Endodermal cell (in vitro differentiated cells): Measurements from ENCODE around the gene SYNJ2. TPM values are rescaled to one million over a fixed set of nuclear protein-coding genes. Genes with fewer than 3 reads are reported as not detected.

Experiments
- DNase-seq: peaks from one replicate; pipeline ENCODE4 v3.0.0-alpha.2; 2017
- H3K27ac ChIP-seq: 2 replicates; pipeline ENCODE4 v1.5.1; 2013; ENCODE audit warnings: mild to moderate bottlenecking, low read depth, low read length, moderate library complexity
- H3K27me3 ChIP-seq: 2 replicates; pipeline ENCODE4 v1.6.1; 2013; ENCODE audit warnings: mild to moderate bottlenecking, low read length, moderate library complexity; ENCODE audit not compliant: insufficient read depth, control insufficient read depth, poor library complexity, severe bottlenecking
- H3K36me3 ChIP-seq: 2 replicates; pipeline ENCODE4 v1.7.0; 2013; ENCODE audit warnings: mild to moderate bottlenecking, low read length, moderate library complexity; ENCODE audit not compliant: control insufficient read depth, insufficient read depth
- H3K4me1 ChIP-seq: one replicate; pipeline ENCODE4 v1.7.0; 2013; ENCODE audit warnings: low read length; ENCODE audit not compliant: control insufficient read depth, insufficient read depth
- H3K4me3 ChIP-seq: 2 replicates; pipeline ENCODE4 v1.5.1; 2013; ENCODE audit warnings: mild to moderate bottlenecking, low read length, moderate library complexity
- H3K9ac ChIP-seq: 2 replicates; pipeline ENCODE4 v1.6.1; 2013; ENCODE audit warnings: mild to moderate bottlenecking, low read length, moderate library complexity; ENCODE audit not compliant: poor library complexity, severe bottlenecking; ENCODE audit errors: extremely low read depth
- H3K9me3 ChIP-seq: 2 replicates; pipeline ENCODE4 v1.6.1; 2013; ENCODE audit warnings: mild to moderate bottlenecking, low read length, moderate library complexity; ENCODE audit not compliant: control insufficient read depth
- H3K27ac Mint-ChIP-seq: 2 replicates; pipeline ENCODE4 v1.8.0; 2020; ENCODE audit warnings: mixed read lengths
- H3K27me3 Mint-ChIP-seq: 2 replicates; pipeline ENCODE4 v1.8.0; 2021; ENCODE audit warnings: mild to moderate bottlenecking, mixed read lengths; ENCODE audit not compliant: insufficient read depth
- H3K36me3 Mint-ChIP-seq: 2 replicates; pipeline ENCODE4 v1.8.0; 2020; ENCODE audit warnings: low read depth, mixed read lengths
- H3K4me1 Mint-ChIP-seq: 2 replicates; pipeline ENCODE4 v1.8.0; 2020; ENCODE audit warnings: mixed read lengths
- H3K4me3 Mint-ChIP-seq: 2 replicates; pipeline ENCODE4 v1.8.0; 2020; ENCODE audit warnings: mild to moderate bottlenecking, moderate library complexity, mixed read lengths
- H3K9me3 Mint-ChIP-seq: 2 replicates; pipeline ENCODE4 v1.8.0; 2020; ENCODE audit warnings: mild to moderate bottlenecking, mixed read lengths
- CTCF ChIP-seq: fragments of 200-600 bp; sonication (generic); conservative IDR thresholded peaks from 2 replicates; pipeline ENCODE4 v1.5.0; 2021; ENCODE audit warnings: antibody characterized with exemption, mild to moderate bottlenecking
- WGBS, 2 experiments: methylation state at CpG; one replicate each; pipeline versions ENCODE4 v1.1.5 to v1.1.7; 2013; ENCODE audit warnings: missing lambda C conversion rate in 2 of 2, mixed read lengths in 1 of 2; ENCODE audit not compliant: insufficient coverage in 1 of 2, insufficient read length in 1 of 2; 5-methylcytosine and 5-hydroxymethylcytosine counted together
- total RNA-seq, 2 donors: library from RNA; stranded (reverse); fragmentation: NEBNext Ultra II Directional in 1 of 2; extraction: Animal tissue kit (Norgen Biotek cat#: 25700) in 1 of 2; gene quantifications; 2 replicates in 1 of 2; 3 replicates in 1 of 2; pipeline ENCODE4 v1.2.1, GENCODE V29; 2021

Gene SYNJ2
- total RNA-seq, 2 donors from 2014 or later = 21.2 to 32.8 TPM

GRCh38 chr6:158043586-158044524 is 62.2 kb downstream of the SYNJ2 start:
- Mint-ChIP-seq H3K4me3 (no peak overlapping the region), H3K27me3 (peaks cover 2% of the 10 kb centered on the region), H3K27ac (no peak overlapping the region), H3K9me3 (no peaks in the 10 kb centered on the region), H3K4me1 (peaks cover 26% of the 10 kb centered on the region), H3K36me3 (peaks cover 22% of the 10 kb centered on the region)
- no peak overlapping the region for H3K27ac ChIP-seq
- no peaks in the 10 kb centered on the region for H3K27me3 ChIP-seq
- 95 to 99% methylated on average over 25 to 31 of the region's 31 CpGs for whole genome bisulfite sequencing, 2 experiments
- TF ChIP-seq CTCF = no peak
- peaks cover 11% of the 10 kb centered on the region for H3K4me1 ChIP-seq
- H3K4me3 ChIP-seq = no peak overlapping the region
- H3K9me3 ChIP-seq = no peaks in the 10 kb centered on the region
- peaks cover 11% of the 10 kb centered on the region for H3K36me3 ChIP-seq
- no peak for DNase-seq
- no peak overlapping the region for H3K9ac ChIP-seq

GRCh38 chr6:158044525-158044888 is 62.8 kb downstream of the SYNJ2 start:
- no peak for TF ChIP-seq CTCF
- H3K4me3 Mint-ChIP-seq = no peak overlapping the region
- no peak overlapping the region for H3K9ac ChIP-seq
- peaks cover 8% of the 10 kb centered on the region for H3K4me1 ChIP-seq
- H3K27me3 ChIP-seq = no peaks in the 10 kb centered on the region
- H3K4me1 Mint-ChIP-seq = peaks cover 20% of the 10 kb centered on the region
- H3K36me3 Mint-ChIP-seq = peaks cover 22% of the 10 kb centered on the region
- no peak overlapping the region for H3K4me3 ChIP-seq
- peaks cover 13% of the 10 kb centered on the region for H3K36me3 ChIP-seq
- no peak overlapping the region for H3K27ac ChIP-seq
- H3K27ac Mint-ChIP-seq = no peak overlapping the region
- no peaks in the 10 kb centered on the region for H3K9me3 Mint-ChIP-seq
- DNase-seq = no peak
- WGBS, 2 experiments = 93 to 97% methylated on average over 5 to 6 of the region's 6 CpGs
- peaks cover 2% of the 10 kb centered on the region for H3K27me3 Mint-ChIP-seq
- H3K9me3 ChIP-seq = no peaks in the 10 kb centered on the region

- H3K9ac ChIP-seq = no peak overlapping the region
- no peak for DNase-seq
- H3K4me1 ChIP-seq = no peaks in the 10 kb centered on the region
- no peak overlapping the region for H3K4me3 ChIP-seq
- Mint-ChIP-seq H3K36me3 (peaks cover 22% of the 10 kb centered on the region), H3K27ac (no peak overlapping the region), H3K4me3 (no peak overlapping the region), H3K27me3 (peaks cover 2% of the 10 kb centered on the region), H3K9me3 (no peaks in the 10 kb centered on the region), H3K4me1 (peaks cover 2% of the 10 kb centered on the region)
- H3K27me3 ChIP-seq = no peaks in the 10 kb centered on the region
- peaks cover 18% of the 10 kb centered on the region for H3K36me3 ChIP-seq
- no peak for TF ChIP-seq CTCF
- H3K27ac ChIP-seq = no peak overlapping the region
- H3K9me3 ChIP-seq = no peaks in the 10 kb centered on the region
- WGBS, 2 experiments = 92 to 93% methylated on average over 12 to 20 of the region's 20 CpGs
Observed at GRCh38 chr6:158046201-158047126, 64.8 kb downstream of the SYNJ2 start.
